Endothelial cell (in vitro differentiated cells): ENCODE results near the gene CCS. TPM values are rescaled to one million over a fixed set of nuclear protein-coding genes. Genes with fewer than 3 reads are reported as not detected.

Experiments used
- DNase-seq: peaks from one replicate; pipeline ENCODE4 v3.0.0; 2021; ENCODE audit warnings: low spot score
- H3K27ac Mint-ChIP-seq: one replicate; pipeline ENCODE4 v1.8.0; 2021; ENCODE audit warnings: mixed read lengths, inconsistent platforms; ENCODE audit not compliant: unreplicated experiment
- H3K27me3 Mint-ChIP-seq: one replicate; pipeline ENCODE4 v1.8.0; 2021; ENCODE audit warnings: mild to moderate bottlenecking, moderate library complexity, mixed read lengths, inconsistent platforms; ENCODE audit not compliant: unreplicated experiment
- H3K36me3 Mint-ChIP-seq: one replicate; pipeline ENCODE4 v1.8.0; 2021; ENCODE audit warnings: mild to moderate bottlenecking, low read depth, mixed read lengths, inconsistent platforms; ENCODE audit not compliant: unreplicated experiment
- H3K4me1 Mint-ChIP-seq: one replicate; pipeline ENCODE4 v1.8.0; 2021; ENCODE audit warnings: mild to moderate bottlenecking, mixed read lengths, inconsistent platforms; ENCODE audit not compliant: unreplicated experiment
- H3K4me3 Mint-ChIP-seq: one replicate; pipeline ENCODE4 v1.8.0; 2021; ENCODE audit warnings: mild to moderate bottlenecking, mixed read lengths, inconsistent platforms; ENCODE audit not compliant: unreplicated experiment
- H3K9me3 Mint-ChIP-seq: one replicate; pipeline ENCODE4 v1.8.0; 2021; ENCODE audit warnings: mixed read lengths, inconsistent platforms; ENCODE audit not compliant: unreplicated experiment
- total RNA-seq: library from RNA; stranded (reverse); fragmentation: NEBNext Ultra II Directional; extraction: Animal tissue kit (Norgen Biotek cat#: 25700); gene quantifications from one replicate; pipeline ENCODE4 v1.2.1, GENCODE V29; 2021; ENCODE audit not compliant: unreplicated experiment
- TF ChIP-seq, protein P1 (sequence below): fragments of 200-600 bp; sonication (generic); IDR thresholded peaks from one replicate; pipeline ENCODE4 v1.5.0; 2021; ENCODE audit warnings: antibody characterized with exemption; ENCODE audit not compliant: unreplicated experiment

CCS gene
- total RNA-seq, 1 donor from 2014 or later, result 51.2 TPM

DNA sequence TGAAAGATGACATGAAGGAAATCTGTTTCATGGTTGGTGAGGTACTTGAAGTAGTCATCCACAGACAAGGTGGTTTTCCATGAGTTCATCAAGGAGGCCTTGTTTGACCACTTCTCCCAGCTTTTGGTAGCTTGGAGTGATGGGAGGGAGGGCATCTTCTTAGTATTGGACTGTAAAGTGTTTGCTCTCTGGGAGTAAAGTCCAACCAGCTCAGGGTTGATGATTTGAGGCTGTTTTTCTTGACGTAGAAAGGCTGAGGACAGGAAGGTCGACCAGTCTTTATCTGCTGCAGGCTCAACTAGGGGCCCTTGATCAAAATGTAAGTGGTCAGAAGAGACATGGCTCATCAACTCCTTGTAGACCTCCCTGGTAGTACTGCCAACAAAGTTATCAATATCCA lies 1.8 kb upstream of the CCS start:
- peak overlapping the region; percentile 5 for H3K27ac Mint-ChIP-seq
- H3K4me1 Mint-ChIP-seq, result peaks cover 14% of the 10 kb centered on the region
- peaks cover 7% of the 10 kb centered on the region for H3K27me3 Mint-ChIP-seq
- DNase-seq, result no peak
- H3K4me3 Mint-ChIP-seq, result peak overlapping the region; percentile 21
- TF ChIP-seq, protein P1, sequence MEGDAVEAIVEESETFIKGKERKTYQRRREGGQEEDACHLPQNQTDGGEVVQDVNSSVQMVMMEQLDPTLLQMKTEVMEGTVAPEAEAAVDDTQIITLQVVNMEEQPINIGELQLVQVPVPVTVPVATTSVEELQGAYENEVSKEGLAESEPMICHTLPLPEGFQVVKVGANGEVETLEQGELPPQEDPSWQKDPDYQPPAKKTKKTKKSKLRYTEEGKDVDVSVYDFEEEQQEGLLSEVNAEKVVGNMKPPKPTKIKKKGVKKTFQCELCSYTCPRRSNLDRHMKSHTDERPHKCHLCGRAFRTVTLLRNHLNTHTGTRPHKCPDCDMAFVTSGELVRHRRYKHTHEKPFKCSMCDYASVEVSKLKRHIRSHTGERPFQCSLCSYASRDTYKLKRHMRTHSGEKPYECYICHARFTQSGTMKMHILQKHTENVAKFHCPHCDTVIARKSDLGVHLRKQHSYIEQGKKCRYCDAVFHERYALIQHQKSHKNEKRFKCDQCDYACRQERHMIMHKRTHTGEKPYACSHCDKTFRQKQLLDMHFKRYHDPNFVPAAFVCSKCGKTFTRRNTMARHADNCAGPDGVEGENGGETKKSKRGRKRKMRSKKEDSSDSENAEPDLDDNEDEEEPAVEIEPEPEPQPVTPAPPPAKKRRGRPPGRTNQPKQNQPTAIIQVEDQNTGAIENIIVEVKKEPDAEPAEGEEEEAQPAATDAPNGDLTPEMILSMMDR, result no peak
- H3K36me3 Mint-ChIP-seq, result no peaks in the 10 kb centered on the region
- no peaks in the 10 kb centered on the region for H3K9me3 Mint-ChIP-seq

DNA sequence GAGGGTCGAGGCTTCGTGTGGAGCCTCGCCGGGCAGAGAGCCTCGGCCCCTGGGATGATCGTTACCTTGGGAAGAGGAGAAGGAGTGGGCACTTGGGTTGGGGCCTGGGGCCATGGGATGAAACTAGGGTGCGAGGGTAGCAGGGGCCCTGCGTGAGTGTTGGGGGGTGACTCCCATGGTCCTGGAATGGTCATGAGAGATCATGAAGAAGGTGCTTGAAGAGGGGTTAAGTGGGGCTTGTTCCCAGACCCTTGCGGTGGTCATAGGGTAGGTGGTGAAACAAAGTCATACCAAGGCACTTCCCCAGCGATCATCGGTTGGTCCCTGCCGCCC lies 284 bp downstream of the CCS start:
- H3K36me3 Mint-ChIP-seq, result no peaks in the 10 kb centered on the region
- peaks cover 7% of the 10 kb centered on the region for H3K27me3 Mint-ChIP-seq
- peaks cover 14% of the 10 kb centered on the region for H3K4me1 Mint-ChIP-seq
- no peak for DNase-seq
- no peaks in the 10 kb centered on the region for H3K9me3 Mint-ChIP-seq
- H3K4me3 Mint-ChIP-seq, result peak overlapping the region; percentile 99
- TF ChIP-seq, protein P1, result no peak
- H3K27ac Mint-ChIP-seq, result peak overlapping the region; percentile 87

DNA sequence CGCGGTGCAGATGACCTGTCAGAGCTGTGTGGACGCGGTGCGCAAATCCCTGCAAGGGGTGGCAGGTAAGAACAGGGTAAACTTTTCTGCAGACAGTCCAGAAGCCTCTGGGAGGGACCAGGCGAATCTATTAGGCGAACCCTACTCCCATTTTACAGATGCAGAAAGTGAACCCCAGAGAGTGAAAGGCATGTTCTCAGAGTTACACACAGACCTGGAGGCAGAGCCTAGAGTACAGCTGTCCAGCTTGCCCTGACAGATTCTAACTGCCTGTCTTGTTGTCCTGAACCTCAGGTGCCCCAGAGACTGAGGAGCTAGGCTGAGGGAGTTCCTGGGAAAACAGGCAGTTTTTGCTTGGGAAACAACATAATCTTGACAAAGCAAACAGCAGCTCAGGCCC lies 665 bp downstream of the CCS start:
- Mint-ChIP-seq H3K27ac (peak overlapping the region; percentile 87), H3K9me3 (no peaks in the 10 kb centered on the region), H3K4me1 (peaks cover 14% of the 10 kb centered on the region)

DNA sequence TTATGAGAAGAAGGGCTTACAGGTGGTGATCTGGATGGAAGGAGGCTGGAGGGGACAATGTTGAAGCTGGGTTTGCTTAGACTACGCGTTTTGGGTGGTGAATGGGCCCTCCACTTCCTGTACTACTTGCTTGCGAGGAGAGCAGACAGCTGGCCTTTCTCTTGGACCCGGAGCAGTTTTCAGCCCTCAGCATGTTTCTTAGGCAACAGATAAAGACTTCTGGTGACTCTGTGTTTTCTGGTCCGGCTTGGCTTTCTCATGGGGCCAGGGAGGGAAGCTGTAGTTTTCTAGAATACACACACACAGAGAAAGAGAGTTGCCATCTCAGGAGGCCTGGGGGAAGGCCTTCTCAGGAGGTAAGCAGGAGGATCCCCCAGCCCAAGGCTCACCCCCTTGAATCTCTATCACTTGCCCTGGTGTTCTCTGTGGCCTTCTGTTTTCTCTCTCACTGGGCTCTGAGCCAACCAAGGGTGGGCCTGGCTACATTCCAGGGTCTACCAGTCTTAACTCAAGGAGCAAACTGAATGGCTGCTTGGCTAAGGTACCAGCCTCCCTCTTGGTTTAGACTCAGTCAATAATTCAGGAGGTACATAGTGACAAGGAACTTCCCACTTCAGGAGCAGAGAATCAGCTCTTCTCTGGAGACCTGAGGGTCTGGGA lies 2.4 kb downstream of the CCS start:
- TF ChIP-seq, protein P1, result no peak
- no peaks in the 10 kb centered on the region for H3K36me3 Mint-ChIP-seq
- H3K4me3 Mint-ChIP-seq, result peak overlapping the region; percentile 37
- H3K27me3 Mint-ChIP-seq, result peaks cover 7% of the 10 kb centered on the region
- H3K4me1 Mint-ChIP-seq, result peaks cover 14% of the 10 kb centered on the region
- peak overlapping the region; percentile 64 for H3K27ac Mint-ChIP-seq
- DNase-seq, result no peak
- no peaks in the 10 kb centered on the region for H3K9me3 Mint-ChIP-seq

More for the DNA sequence above, 665 bp downstream of the CCS start:
- TF ChIP-seq, protein P1, result no peak
- no peak for DNase-seq
- Mint-ChIP-seq H3K27me3 (peaks cover 7% of the 10 kb centered on the region), H3K4me3 (peak overlapping the region; percentile 99), H3K36me3 (no peaks in the 10 kb centered on the region)

DNA sequence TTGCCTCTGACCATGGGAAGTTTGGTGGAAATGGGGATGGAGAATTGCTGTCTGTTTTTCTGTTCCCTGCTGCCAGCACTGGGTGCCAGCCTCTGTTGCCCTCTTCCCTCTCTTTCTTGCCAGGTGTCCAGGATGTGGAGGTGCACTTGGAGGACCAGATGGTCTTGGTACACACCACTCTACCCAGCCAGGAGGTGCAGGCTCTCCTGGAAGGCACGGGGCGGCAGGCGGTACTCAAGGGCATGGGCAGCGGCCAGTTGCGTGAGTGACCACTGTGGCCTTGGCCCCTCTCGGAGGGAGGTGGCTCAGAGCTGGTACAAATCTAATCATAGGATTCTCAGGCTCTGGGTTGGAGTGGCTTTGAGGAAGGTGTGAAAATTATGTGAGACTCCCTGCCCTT lies 6.0 kb downstream of the CCS start:
- TF ChIP-seq, protein P1, result no peak
- H3K36me3 Mint-ChIP-seq, result peaks cover 5% of the 10 kb centered on the region
- H3K9me3 Mint-ChIP-seq, result no peaks in the 10 kb centered on the region
- H3K27me3 Mint-ChIP-seq, result peaks cover 4% of the 10 kb centered on the region
- peaks cover 5% of the 10 kb centered on the region for H3K4me1 Mint-ChIP-seq
- no peak overlapping the region for H3K4me3 Mint-ChIP-seq
- no peak overlapping the region for H3K27ac Mint-ChIP-seq
- DNase-seq, result no peak
